Stimulated activated CD8-positive, alpha-beta memory T cell treated with anti-CD3 and anti-CD28 coated beads, Interleukin-12 subunit alpha, Interleukin-12 subunit beta, amount 100 ng/mL, for 24 hours (primary cell): ENCODE results near the gene JMJD6.

Source experiments
- DNase-seq: peaks from one replicate; pipeline ENCODE4 v3.0.0-alpha.2; 2020; ENCODE audit errors: extremely low read depth

Gene JMJD6

GRCh38 chr17:76679239-76679638 is 47.2 kb downstream of the JMJD6 start:
- DNase-seq, result no peak

- DNase-seq, result no peak
These were observed 48.1 kb downstream of the JMJD6 start for GRCh38 chr17:76678330-76678729.

- no peak for DNase-seq
These were observed 49.0 kb downstream of the JMJD6 start for GRCh38 chr17:76677406-76677805.

- no peak for DNase-seq
These were observed 49.8 kb downstream of the JMJD6 start for GRCh38 chr17:76676629-76677028.

GRCh38 chr17:76675648-76676047 is 50.8 kb downstream of the JMJD6 start:
- DNase-seq, result no peak

- DNase-seq, result no peak
These were observed 51.8 kb downstream of the JMJD6 start for GRCh38 chr17:76674600-76674999.

GRCh38 chr17:76673729-76674128 is 52.7 kb downstream of the JMJD6 start:
- DNase-seq, result no peak

GRCh38 chr17:76672892-76673291 is 53.5 kb downstream of the JMJD6 start:
- DNase-seq, result no peak

GRCh38 chr17:76672270-76672851 is 54.0 kb downstream of the JMJD6 start:
- no peak for DNase-seq

GRCh38 chr17:76671912-76672262 is 54.5 kb downstream of the JMJD6 start:
- DNase-seq, result no peak

GRCh38 chr17:76671123-76671911 is 55.1 kb downstream of the JMJD6 start:
- peak; percentile 98 for DNase-seq

GRCh38 chr17:76670718-76671122 is 55.7 kb downstream of the JMJD6 start:
- no peak for DNase-seq

- DNase-seq, result no peak
These were observed 56.2 kb downstream of the JMJD6 start for GRCh38 chr17:76670020-76670717.
